Measurements from ENCODE around the gene PSMD13. TPM values are rescaled to one million over a fixed set of nuclear protein-coding genes. Genes with fewer than 3 reads are reported as not detected.
A peak's percentile ranks its signal among the peaks of the same experiment; 100 is the strongest.

The PSMD13 gene
- total RNA-seq, 2 experiments from 2014 or later = 220 to 228 TPM

DNA sequence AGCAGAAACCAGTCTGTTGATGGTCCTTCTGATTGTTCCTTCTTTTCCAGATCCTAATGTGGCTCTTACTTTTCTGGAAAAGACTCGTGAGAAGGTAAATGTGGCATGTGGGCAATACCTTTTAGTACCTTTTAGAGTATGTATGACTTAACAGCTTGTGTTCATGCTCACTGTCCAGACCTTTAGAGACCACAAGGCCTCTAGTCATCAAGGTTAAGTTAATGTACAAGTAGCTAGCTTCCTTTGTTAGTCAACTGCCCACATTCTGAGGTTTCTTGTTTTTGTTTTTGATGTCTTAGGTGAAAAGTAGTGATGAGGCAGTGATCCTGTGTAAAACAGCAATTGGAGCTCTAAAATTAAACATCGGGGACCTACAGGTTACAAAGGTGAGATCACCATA, 7.6 kb downstream of the PSMD13 start:
- POLR2A ChIA-PET = interaction anchor here (0.7 to 1.6 kb wide), 3 partner anchors 23 to 111 kb away, joined by 3 read pairs; no protein-coding TSS in a partner anchor
- H3K4me3 Mint-ChIP-seq = no peak overlapping the region
- intact Hi-C loops (cut with micrococcal nuclease) = no loop called here

DNA sequence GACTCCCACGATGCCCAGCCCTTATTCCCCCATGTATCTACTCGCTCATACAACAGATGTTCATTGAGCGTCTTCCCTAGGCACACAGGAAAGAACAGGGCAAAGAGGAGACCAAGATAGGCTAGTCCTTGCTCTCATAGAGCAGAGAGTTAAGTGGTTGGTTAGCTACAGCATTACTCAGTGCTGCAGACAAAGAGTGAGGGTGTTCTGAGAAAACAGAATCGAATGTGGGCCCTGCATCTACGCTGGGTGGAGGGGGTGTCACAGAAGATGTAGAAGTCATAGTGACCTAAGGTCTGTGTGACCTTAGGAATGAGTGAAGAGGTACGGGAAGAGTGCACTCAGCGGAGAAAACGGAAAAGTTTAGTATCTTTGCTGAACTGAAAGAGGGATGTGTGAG, 12.3 kb downstream of the PSMD13 start:
- intact Hi-C loops (cut with micrococcal nuclease) = no loop called here
- Mint-ChIP-seq H3K4me3 (no peak overlapping the region), H3K36me3 (ENCODE audit: low read depth) (peaks cover 68% of the 10 kb centered on the region), H3K27me3 (no peaks in the 10 kb centered on the region), H3K4me1 (ENCODE audit: low read depth) (peaks cover 25% of the 10 kb centered on the region), H3K9me3 (no peaks in the 10 kb centered on the region), H3K27ac (peak overlapping the region; percentile 8)
- CTCF ChIA-PET = interaction anchor here (0.8 to 5.1 kb wide), 9 partner anchors 11 to 200 kb away, joined by 3 to 71 read pairs (median 14); partner anchors contain the start of genes BET1L, NLRP6, PSMD13 and PTDSS2
- TF ChIP-seq, protein P1, sequence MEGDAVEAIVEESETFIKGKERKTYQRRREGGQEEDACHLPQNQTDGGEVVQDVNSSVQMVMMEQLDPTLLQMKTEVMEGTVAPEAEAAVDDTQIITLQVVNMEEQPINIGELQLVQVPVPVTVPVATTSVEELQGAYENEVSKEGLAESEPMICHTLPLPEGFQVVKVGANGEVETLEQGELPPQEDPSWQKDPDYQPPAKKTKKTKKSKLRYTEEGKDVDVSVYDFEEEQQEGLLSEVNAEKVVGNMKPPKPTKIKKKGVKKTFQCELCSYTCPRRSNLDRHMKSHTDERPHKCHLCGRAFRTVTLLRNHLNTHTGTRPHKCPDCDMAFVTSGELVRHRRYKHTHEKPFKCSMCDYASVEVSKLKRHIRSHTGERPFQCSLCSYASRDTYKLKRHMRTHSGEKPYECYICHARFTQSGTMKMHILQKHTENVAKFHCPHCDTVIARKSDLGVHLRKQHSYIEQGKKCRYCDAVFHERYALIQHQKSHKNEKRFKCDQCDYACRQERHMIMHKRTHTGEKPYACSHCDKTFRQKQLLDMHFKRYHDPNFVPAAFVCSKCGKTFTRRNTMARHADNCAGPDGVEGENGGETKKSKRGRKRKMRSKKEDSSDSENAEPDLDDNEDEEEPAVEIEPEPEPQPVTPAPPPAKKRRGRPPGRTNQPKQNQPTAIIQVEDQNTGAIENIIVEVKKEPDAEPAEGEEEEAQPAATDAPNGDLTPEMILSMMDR (IDR thresholded peaks at IDR 0.05) = no peak
- DNase-seq (no peak), ATAC-seq (no peak)
- POLR2A ChIA-PET = interaction anchor here (1.0 to 3.9 kb wide), 2 partner anchors 11 to 28 kb away, joined by 3 to 24 read pairs; partner anchors contain the start of gene PSMD13

More for the DNA sequence above, 7.6 kb downstream of the PSMD13 start:
- Mint-ChIP-seq H3K4me1 (ENCODE audit: low read depth) (peaks cover 42% of the 10 kb centered on the region), H3K36me3 (ENCODE audit: low read depth) (peaks cover 76% of the 10 kb centered on the region), H3K27me3 (no peaks in the 10 kb centered on the region), H3K9me3 (no peaks in the 10 kb centered on the region), H3K27ac (no peak overlapping the region)
- no peak for ATAC-seq
- CTCF ChIA-PET = interaction anchor here (1.3 kb wide), 1 partner anchor 9 kb away, joined by 5 read pairs; no protein-coding TSS in a partner anchor
- TF ChIP-seq, protein P1 (IDR thresholded peaks at IDR 0.05) = no peak
- no peak for DNase-seq

DNA sequence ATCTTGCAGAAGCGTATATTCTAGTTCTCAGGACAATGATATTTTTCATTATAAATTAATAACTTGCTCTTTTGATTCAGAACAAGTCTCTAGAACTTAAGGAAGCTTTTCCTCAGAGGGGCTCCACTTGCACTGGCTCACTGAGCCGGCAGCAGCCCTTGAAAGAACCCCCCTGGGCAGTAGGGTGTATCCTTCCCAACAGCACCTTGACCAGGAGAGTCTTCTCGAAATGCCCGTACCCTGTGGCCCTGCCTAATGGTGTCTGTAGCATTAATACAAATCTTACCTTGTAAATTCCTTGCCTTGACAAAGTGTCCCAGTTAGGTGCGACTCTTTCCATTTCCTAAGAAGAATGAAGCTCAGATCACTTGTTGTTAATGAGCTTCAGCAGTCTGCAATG, 13.5 kb downstream of the PSMD13 start:
- intact Hi-C loops (cut with micrococcal nuclease) = no loop called here
- H3K4me3 Mint-ChIP-seq = no peak overlapping the region
- ATAC-seq (no peak), DNase-seq (no peak)
- CTCF ChIA-PET = interaction anchor here (0.7 to 5.1 kb wide), 43 partner anchors 8 to 223 kb away, joined by 3 to 71 read pairs (median 10); partner anchors contain the start of genes ANO9, BET1L, IFITM2 and IFITM5
- peaks cover 61% of the 10 kb centered on the region for H3K36me3 Mint-ChIP-seq (ENCODE audit: low read depth)
- peaks cover 20% of the 10 kb centered on the region for H3K4me1 Mint-ChIP-seq (ENCODE audit: low read depth)
- TF ChIP-seq, protein P1 (IDR thresholded peaks at IDR 0.05) = no peak
- POLR2A ChIA-PET = interaction anchor here (0.7 to 3.9 kb wide), 13 partner anchors 9 to 113 kb away, joined by 3 to 24 read pairs (median 6); partner anchors contain the start of genes IFITM2, NLRP6, PSMD13 and SIRT3
- H3K9me3 Mint-ChIP-seq = no peaks in the 10 kb centered on the region
- H3K27ac Mint-ChIP-seq = no peak overlapping the region
- no peaks in the 10 kb centered on the region for H3K27me3 Mint-ChIP-seq

DNA sequence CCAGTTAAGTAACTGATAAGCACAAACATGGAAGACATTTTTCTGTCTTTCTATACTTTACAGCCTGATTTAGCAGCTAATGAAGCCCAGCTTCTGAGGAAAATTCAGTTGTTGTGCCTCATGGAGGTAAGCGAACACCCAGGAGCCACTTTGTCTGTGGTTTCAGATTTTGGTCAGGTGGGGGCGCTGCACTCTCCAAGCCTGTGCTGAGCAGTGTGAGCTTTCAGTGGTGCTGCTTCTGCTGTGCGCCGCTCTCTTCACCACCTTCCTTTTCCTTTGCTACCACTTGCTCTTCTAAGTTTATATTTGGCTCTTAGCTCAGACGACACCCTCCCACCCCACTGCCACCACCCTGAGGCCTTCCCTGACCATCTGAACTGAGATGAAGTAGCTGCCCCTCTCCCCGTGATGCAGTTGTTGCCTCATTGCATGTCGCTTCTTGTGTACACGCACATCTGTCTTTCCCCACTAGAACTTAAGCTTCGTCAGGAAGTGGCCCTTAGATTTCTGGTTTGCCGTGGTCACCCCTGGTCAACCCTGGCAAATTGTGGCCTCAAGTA, 14.0 kb downstream of the PSMD13 start:
- Mint-ChIP-seq H3K9me3 (no peaks in the 10 kb centered on the region), H3K36me3 (ENCODE audit: low read depth) (peaks cover 56% of the 10 kb centered on the region), H3K4me1 (ENCODE audit: low read depth) (peaks cover 18% of the 10 kb centered on the region), H3K27me3 (no peaks in the 10 kb centered on the region), H3K27ac (peak overlapping the region; percentile 82), H3K4me3 (no peak overlapping the region)
- POLR2A ChIA-PET = interaction anchor here (0.5 to 3.9 kb wide), 16 partner anchors 9 to 247 kb away, joined by 3 to 24 read pairs (median 5); partner anchors contain the start of genes IFITM2, NLRP6, PSMD13 and SIRT3
- TF ChIP-seq, protein P1 (IDR thresholded peaks at IDR 0.05) = peak; percentile 83
- intact Hi-C loops (cut with micrococcal nuclease) = no loop called here
- CTCF ChIA-PET = interaction anchor here (0.7 to 5.1 kb wide), 46 partner anchors 9 to 223 kb away, joined by 3 to 71 read pairs (median 8); partner anchors contain the start of genes ANO9, BET1L, IFITM2 and IFITM5
- peak; percentile 91 for DNase-seq
- ATAC-seq = peak; percentile 98

DNA sequence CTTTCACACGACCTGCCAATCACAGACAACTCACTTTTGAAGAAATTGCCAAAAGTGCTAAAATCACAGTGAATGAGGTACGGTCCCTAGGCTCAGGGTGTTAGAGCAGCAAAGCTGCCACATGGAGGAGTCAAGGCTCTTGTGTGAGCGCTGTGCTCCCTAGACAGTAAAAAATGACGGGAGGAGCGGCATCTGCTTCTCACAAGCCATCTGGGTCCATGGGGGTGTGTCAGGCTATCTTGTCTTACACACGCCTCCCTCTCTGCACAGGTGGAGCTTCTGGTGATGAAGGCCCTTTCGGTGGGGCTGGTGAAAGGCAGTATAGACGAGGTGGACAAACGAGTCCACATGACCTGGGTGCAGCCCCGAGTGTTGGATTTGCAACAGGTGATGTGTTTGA, 14.8 kb downstream of the PSMD13 start:
- Mint-ChIP-seq H3K36me3 (ENCODE audit: low read depth) (peaks cover 49% of the 10 kb centered on the region), H3K27me3 (no peaks in the 10 kb centered on the region), H3K4me1 (ENCODE audit: low read depth) (peaks cover 18% of the 10 kb centered on the region), H3K9me3 (no peaks in the 10 kb centered on the region), H3K4me3 (no peak overlapping the region), H3K27ac (peak overlapping the region; percentile 28)
- ATAC-seq (no peak), DNase-seq (no peak)
- CTCF ChIA-PET = interaction anchor here (0.7 to 5.1 kb wide), 38 partner anchors 9 to 222 kb away, joined by 3 to 71 read pairs (median 11); partner anchors contain the start of genes ANO9, BET1L, IFITM2 and IFITM5
- intact Hi-C loops (cut with micrococcal nuclease) = no loop called here
- POLR2A ChIA-PET = interaction anchor here (0.6 to 3.9 kb wide), 15 partner anchors 10 to 196 kb away, joined by 3 to 24 read pairs (median 6); partner anchors contain the start of genes NLRP6 and PSMD13
- TF ChIP-seq, protein P1 (IDR thresholded peaks at IDR 0.05) = no peak
